HCT116 (cell line): ENCODE measurements around the gene TRIM45. TPM values are rescaled to one million over a fixed set of nuclear protein-coding genes. Genes with fewer than 3 reads are reported as not detected.

ENCODE experiments used
- ATAC-seq: fragments of 200-7000 bp; cut with Tn5 transposase; 2 replicates; pipeline ENCODE4 v1.9.1; 2020; ENCODE audit warnings: mild to moderate bottlenecking, moderate library complexity
- BruUV-seq: library from RNA; stranded (reverse); fragments of 400-500 nt; replicated peaks from 2 replicates; lab custom pipeline; 2021; lab: Mats Ljungman, UMichigan
- CTCF ChIA-PET: fragments of 300-600 bp; sonication (Branson Sonifier 250); formaldehyde crosslinking; loops from one replicate; lab custom pipeline; 2021; ENCODE audit warnings: antibody characterized with exemption; lab: Charles Lee
- POLR2A ChIA-PET: fragments of 300-600, 350-600 bp; sonication (Branson Sonifier 250); formaldehyde crosslinking; loops from one replicate; lab custom pipeline; 2021; ENCODE audit warnings: antibody characterized with exemption; lab: Charles Lee
- RAD21 ChIA-PET, 2 experiments: fragments of 300-600 bp; sonication (Branson Sonifier 250); formaldehyde crosslinking; loops; one replicate each; lab custom pipeline; 2023; ENCODE audit warnings: low total read pairs in 2 of 2; ENCODE audit not compliant: uncharacterized antibody in 2 of 2, unreplicated experiment in 2 of 2, low non-redundant PET in 1 of 2; lab: Charles Lee
- DNase-seq: peaks from one replicate; pipeline ENCODE4 v3.0.0-alpha.2; 2010; ENCODE audit warnings: low read depth, low spot score
- H2AFZ ChIP-seq: fragments of 200-600 bp; shearing (Covaris generic), sonication (generic); 2 replicates; pipeline ENCODE4 v1.6.1; 2017; ENCODE audit warnings: low read depth, mixed run types, mixed read lengths, antibody characterized with exemption, low read length; ENCODE audit not compliant: poor library complexity, severe bottlenecking
- H3K27ac ChIP-seq: 2 replicates; pipeline ENCODE4 v1.5.1; 2012; ENCODE audit warnings: low read depth, low read length
- H3K27me3 ChIP-seq: fragments of 200-600 bp; sonication (generic); 2 replicates; pipeline ENCODE4 v1.6.1; 2016; ENCODE audit warnings: mixed run types, low read length, mixed read lengths; ENCODE audit not compliant: insufficient read depth
- H3K36me3 ChIP-seq, 2 experiments: fragments of 200-500 bp in 1 of 2; fragments of 200-600 bp in 1 of 2; sonication (Bioruptor generic) in 1 of 2; sonication (generic) in 1 of 2; 2 replicates each; pipeline versions ENCODE4 v1.5.1 to v1.6.1; 2014 to 2016; ENCODE audit warnings: low read length in 2 of 2, inconsistent platforms in 1 of 2, mixed read lengths in 1 of 2, mixed run types in 1 of 2; ENCODE audit not compliant: insufficient read depth in 2 of 2, control insufficient read depth in 1 of 2
- H3K4me1 ChIP-seq, 2 experiments: fragments of 200-600 bp in 1 of 2; sonication (generic) in 1 of 2; 2 replicates each; pipeline versions ENCODE4 v1.5.1 to v1.6.1; 2012 to 2017; ENCODE audit warnings: low read length in 2 of 2, inconsistent platforms in 1 of 2, mild to moderate bottlenecking in 1 of 2, mixed read lengths in 1 of 2, mixed run types in 1 of 2, moderate library complexity in 1 of 2; ENCODE audit not compliant: insufficient read depth in 2 of 2, control insufficient read depth in 1 of 2
- H3K4me2 ChIP-seq: fragments of 200-600 bp; sonication (generic); 2 replicates; pipeline ENCODE4 v1.6.1; 2017; ENCODE audit warnings: mixed run types, low read length, mixed read lengths
- H3K4me3 ChIP-seq, 2 experiments: fragments of 200-600 bp in 1 of 2; sonication (generic) in 1 of 2; replicated peaks in 1 of 2; 2 replicates each; pipeline ENCODE4 v1.5.1; 2011 to 2016; ENCODE audit warnings: low read length in 2 of 2, control low read depth in 1 of 2, low read depth in 1 of 2, mild to moderate bottlenecking in 1 of 2, mixed read lengths in 1 of 2, mixed run types in 1 of 2
- H3K79me2 ChIP-seq: fragments of 200-600 bp; sonication (generic); 2 replicates; pipeline ENCODE4 v1.6.1; 2017; ENCODE audit warnings: mild to moderate bottlenecking, mixed run types, low read length, moderate library complexity, mixed read lengths; ENCODE audit not compliant: insufficient read depth
- H3K9ac ChIP-seq: fragments of 200-600 bp; sonication (generic); 2 replicates; pipeline ENCODE4 v1.6.1; 2016; ENCODE audit warnings: low read length, mixed read lengths
- H3K9me2 ChIP-seq: fragments of 200-600 bp; sonication (generic), shearing (Covaris generic); 2 replicates; pipeline ENCODE4 v1.6.1; 2017; ENCODE audit warnings: mixed run types, mild to moderate bottlenecking, moderate library complexity; ENCODE audit not compliant: insufficient read depth
- H3K9me3 ChIP-seq, 2 experiments: fragments of 200-500 bp in 1 of 2; fragments of 200-600 bp in 1 of 2; sonication (Bioruptor generic) in 1 of 2; sonication (generic) in 1 of 2; 2 replicates each; pipeline ENCODE4 v1.6.1; 2014 to 2017; ENCODE audit warnings: low read length in 2 of 2, mixed read lengths in 2 of 2, inconsistent platforms in 1 of 2, low read depth in 1 of 2, mild to moderate bottlenecking in 1 of 2, mixed run types in 1 of 2, moderate library complexity in 1 of 2; ENCODE audit not compliant: control insufficient read depth in 1 of 2, insufficient read depth in 1 of 2
- H4K20me1 ChIP-seq: fragments of 200-600 bp; sonication (generic), shearing (Covaris generic); 2 replicates; pipeline ENCODE4 v1.6.1; 2017; ENCODE audit warnings: mixed run types, mild to moderate bottlenecking, moderate library complexity; ENCODE audit not compliant: insufficient read depth
- CBX3 ChIP-seq: IDR thresholded peaks from 2 replicates; pipeline ENCODE4 v1.6.1; 2012; ENCODE audit warnings: low read depth
- CEBPB ChIP-seq: IDR thresholded peaks from 2 replicates; pipeline ENCODE4 v1.6.1; 2012; ENCODE audit warnings: low read depth
- ELF1 ChIP-seq: IDR thresholded peaks from 2 replicates; pipeline ENCODE4 v1.6.1; 2012; ENCODE audit warnings: low read depth, borderline replicate concordance
- EZH2 ChIP-seq: fragments of 200-600 bp; sonication (generic); IDR thresholded peaks from 2 replicates; pipeline ENCODE4 v1.6.1; 2017; ENCODE audit warnings: antibody characterized with exemption, mixed run types
- EZH2phosphoT487 ChIP-seq: fragments of 200-600 bp; IDR thresholded peaks from 2 replicates; pipeline ENCODE4 v1.6.1; 2018; ENCODE audit warnings: antibody characterized with exemption, borderline replicate concordance
- FOSL1 ChIP-seq: IDR thresholded peaks from 2 replicates; pipeline ENCODE4 v1.6.1; 2012; ENCODE audit warnings: low read depth
- JUND ChIP-seq: IDR thresholded peaks from 2 replicates; pipeline ENCODE4 v1.6.1; 2012
- POLR2A ChIP-seq: IDR thresholded peaks from 2 replicates; pipeline ENCODE4 v1.7.0; 2011; ENCODE audit warnings: borderline replicate concordance; ENCODE audit not compliant: insufficient read depth, insufficient read length; ENCODE audit errors: extremely low read depth
- POLR2AphosphoS5 ChIP-seq: IDR thresholded peaks from 2 replicates; pipeline ENCODE4 v1.6.1; 2011; ENCODE audit warnings: mild to moderate bottlenecking, low read depth, low read length, moderate library complexity
- SIN3A ChIP-seq: IDR thresholded peaks from 2 replicates; pipeline ENCODE4 v1.6.1; 2012; ENCODE audit warnings: low read depth
- SP1 ChIP-seq: IDR thresholded peaks from 2 replicates; pipeline ENCODE4 v1.6.1; 2012; ENCODE audit warnings: low read depth
- SRF ChIP-seq: IDR thresholded peaks from 2 replicates; pipeline ENCODE4 v1.6.1; 2012; ENCODE audit warnings: low read depth
- TCF7L2 ChIP-seq: IDR thresholded peaks from 2 replicates; pipeline ENCODE4 v1.7.0; 2011; ENCODE audit warnings: borderline replicate concordance, inconsistent platforms; ENCODE audit not compliant: insufficient read depth, insufficient read length; ENCODE audit errors: extremely low read depth
- YY1 ChIP-seq: IDR thresholded peaks from 2 replicates; pipeline ENCODE4 v1.6.1; 2011; ENCODE audit warnings: low read length, low read depth, moderate library complexity, mild to moderate bottlenecking; ENCODE audit not compliant: insufficient replicate concordance; ENCODE audit errors: extremely low read depth
- ZFX ChIP-seq: fragments of 450-650 bp; IDR thresholded peaks from 2 replicates; pipeline ENCODE4 v1.6.1; 2017
- ZNF274 ChIP-seq: fragments of 200-500 bp; sonication (Bioruptor generic); IDR thresholded peaks from 2 replicates; pipeline ENCODE4 v1.6.1; 2014; ENCODE audit warnings: mild to moderate bottlenecking, low read depth, low read length, inconsistent platforms
- intact Hi-C: fragments of 100-400 bp; cut with micrococcal nuclease; formaldehyde crosslinking; loops from 2 replicates; pipeline ENCODE4 v1.10.0; 2022
- total RNA-seq: library from RNA; stranded (reverse); gene quantifications from one replicate; pipeline ENCODE4 v1.2.1, GENCODE V29; 2021; ENCODE audit not compliant: unreplicated experiment
- TF ChIP-seq, protein P1 (sequence below): IDR thresholded peaks from 2 replicates; pipeline ENCODE4 v1.6.1; 2011; ENCODE audit warnings: mild to moderate bottlenecking, low read length, moderate library complexity; ENCODE audit not compliant: insufficient replicate concordance; ENCODE audit errors: extremely low read depth
- TF ChIP-seq, protein P2 (sequence below): IDR thresholded peaks from 2 replicates; pipeline ENCODE4 v1.6.1; 2012; ENCODE audit warnings: low read depth
- TF ChIP-seq, protein P3 (sequence below): IDR thresholded peaks from 2 replicates; pipeline ENCODE4 v1.6.1; 2012

TRIM45 gene
- total RNA-seq, 1 experiment from 2014 or later, result 3.5 TPM

DNA sequence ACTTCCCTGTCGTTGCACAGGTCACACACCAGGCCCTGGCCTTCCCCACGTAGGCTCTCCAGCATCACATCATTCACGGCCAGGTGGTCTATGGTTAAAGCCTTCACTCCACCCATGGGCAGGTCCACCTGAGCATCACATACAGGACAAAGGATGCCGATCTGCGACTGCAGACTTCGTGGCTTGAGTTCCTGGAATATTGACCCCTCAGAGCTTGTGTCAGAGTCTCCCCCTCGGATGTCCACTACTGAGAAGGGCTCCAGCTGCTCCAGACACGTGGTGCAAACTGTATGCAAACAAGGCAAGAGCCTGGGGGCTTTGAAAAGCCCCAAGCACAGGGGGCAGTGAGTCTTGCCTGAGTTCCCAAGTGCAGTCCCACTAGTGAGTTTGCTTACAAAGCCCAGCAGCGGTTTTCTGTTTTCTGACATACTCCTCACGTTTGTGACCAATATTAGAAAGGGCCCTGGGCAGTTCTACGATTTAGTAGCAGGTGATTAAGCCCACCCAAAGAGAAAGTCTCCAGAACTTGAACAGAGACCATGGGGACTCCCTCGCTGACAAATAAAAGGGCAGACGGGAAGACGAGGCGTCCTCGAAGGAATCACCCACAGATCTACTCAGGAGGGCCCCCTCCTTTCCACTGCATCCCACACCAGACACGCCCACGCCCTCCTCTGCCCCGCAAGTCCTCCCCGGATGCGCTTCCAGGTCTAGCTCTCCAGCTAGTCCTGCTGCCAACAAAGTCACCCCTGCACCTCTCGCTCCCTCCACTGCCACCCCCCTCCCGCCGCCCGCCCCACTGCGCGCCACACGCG lies 568 bp downstream of the TRIM45 start:
- H2AFZ ChIP-seq, result no peak overlapping the region
- no peaks in the 10 kb centered on the region for H3K9me2 ChIP-seq
- TSS peak; percentile 62 for BruUV-seq
- POLR2A ChIA-PET, result no interaction called here
- H3K36me3 ChIP-seq, result no peaks in the 10 kb centered on the region
- no peaks in the 10 kb centered on the region for H4K20me1 ChIP-seq
- TF ChIP-seq EZH2, result no peak
- TF ChIP-seq, protein P1, sequence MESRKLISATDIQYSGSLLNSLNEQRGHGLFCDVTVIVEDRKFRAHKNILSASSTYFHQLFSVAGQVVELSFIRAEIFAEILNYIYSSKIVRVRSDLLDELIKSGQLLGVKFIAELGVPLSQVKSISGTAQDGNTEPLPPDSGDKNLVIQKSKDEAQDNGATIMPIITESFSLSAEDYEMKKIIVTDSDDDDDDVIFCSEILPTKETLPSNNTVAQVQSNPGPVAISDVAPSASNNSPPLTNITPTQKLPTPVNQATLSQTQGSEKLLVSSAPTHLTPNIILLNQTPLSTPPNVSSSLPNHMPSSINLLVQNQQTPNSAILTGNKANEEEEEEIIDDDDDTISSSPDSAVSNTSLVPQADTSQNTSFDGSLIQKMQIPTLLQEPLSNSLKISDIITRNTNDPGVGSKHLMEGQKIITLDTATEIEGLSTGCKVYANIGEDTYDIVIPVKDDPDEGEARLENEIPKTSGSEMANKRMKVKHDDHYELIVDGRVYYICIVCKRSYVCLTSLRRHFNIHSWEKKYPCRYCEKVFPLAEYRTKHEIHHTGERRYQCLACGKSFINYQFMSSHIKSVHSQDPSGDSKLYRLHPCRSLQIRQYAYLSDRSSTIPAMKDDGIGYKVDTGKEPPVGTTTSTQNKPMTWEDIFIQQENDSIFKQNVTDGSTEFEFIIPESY, result no peak
- no peak for TF ChIP-seq POLR2AphosphoS5
- TF ChIP-seq TCF7L2, result no peak
- no peak for TF ChIP-seq ZNF274
- no peak for TF ChIP-seq YY1
- no peak for TF ChIP-seq ELF1
- no peak for TF ChIP-seq SP1
- no peak for TF ChIP-seq SIN3A
- TF ChIP-seq, protein P2, sequence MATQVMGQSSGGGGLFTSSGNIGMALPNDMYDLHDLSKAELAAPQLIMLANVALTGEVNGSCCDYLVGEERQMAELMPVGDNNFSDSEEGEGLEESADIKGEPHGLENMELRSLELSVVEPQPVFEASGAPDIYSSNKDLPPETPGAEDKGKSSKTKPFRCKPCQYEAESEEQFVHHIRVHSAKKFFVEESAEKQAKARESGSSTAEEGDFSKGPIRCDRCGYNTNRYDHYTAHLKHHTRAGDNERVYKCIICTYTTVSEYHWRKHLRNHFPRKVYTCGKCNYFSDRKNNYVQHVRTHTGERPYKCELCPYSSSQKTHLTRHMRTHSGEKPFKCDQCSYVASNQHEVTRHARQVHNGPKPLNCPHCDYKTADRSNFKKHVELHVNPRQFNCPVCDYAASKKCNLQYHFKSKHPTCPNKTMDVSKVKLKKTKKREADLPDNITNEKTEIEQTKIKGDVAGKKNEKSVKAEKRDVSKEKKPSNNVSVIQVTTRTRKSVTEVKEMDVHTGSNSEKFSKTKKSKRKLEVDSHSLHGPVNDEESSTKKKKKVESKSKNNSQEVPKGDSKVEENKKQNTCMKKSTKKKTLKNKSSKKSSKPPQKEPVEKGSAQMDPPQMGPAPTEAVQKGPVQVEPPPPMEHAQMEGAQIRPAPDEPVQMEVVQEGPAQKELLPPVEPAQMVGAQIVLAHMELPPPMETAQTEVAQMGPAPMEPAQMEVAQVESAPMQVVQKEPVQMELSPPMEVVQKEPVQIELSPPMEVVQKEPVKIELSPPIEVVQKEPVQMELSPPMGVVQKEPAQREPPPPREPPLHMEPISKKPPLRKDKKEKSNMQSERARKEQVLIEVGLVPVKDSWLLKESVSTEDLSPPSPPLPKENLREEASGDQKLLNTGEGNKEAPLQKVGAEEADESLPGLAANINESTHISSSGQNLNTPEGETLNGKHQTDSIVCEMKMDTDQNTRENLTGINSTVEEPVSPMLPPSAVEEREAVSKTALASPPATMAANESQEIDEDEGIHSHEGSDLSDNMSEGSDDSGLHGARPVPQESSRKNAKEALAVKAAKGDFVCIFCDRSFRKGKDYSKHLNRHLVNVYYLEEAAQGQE, result no peak
- TF ChIP-seq POLR2A, result no peak
- no peak for TF ChIP-seq ZFX
- TF ChIP-seq SRF, result no peak
- TF ChIP-seq FOSL1, result no peak
- no peak for TF ChIP-seq CEBPB
- TF ChIP-seq, protein P3, sequence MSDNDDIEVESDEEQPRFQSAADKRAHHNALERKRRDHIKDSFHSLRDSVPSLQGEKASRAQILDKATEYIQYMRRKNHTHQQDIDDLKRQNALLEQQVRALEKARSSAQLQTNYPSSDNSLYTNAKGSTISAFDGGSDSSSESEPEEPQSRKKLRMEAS, result no peak
- no peak for TF ChIP-seq EZH2phosphoT487
- no peak for TF ChIP-seq JUND
- TF ChIP-seq CBX3, result no peak
- H3K9ac ChIP-seq, result peak overlapping the region; percentile 70
- CTCF ChIA-PET, result interaction anchor here (1.3 to 2.6 kb wide), 3 partner anchors 8 to 163 kb away, joined by 4 to 15 read pairs (median 8); no protein-coding TSS in a partner anchor
- H3K27me3 ChIP-seq, result peaks cover 6% of the 10 kb centered on the region; the same call in 1 of the 2 replicates
- no peak overlapping the region for H3K27ac ChIP-seq
- H3K4me1 ChIP-seq, result peaks cover 0 to 14% of the 10 kb centered on the region in 2 experiments; a peak in 1 of 4 replicates
- ATAC-seq, result peak; percentile 31
- H3K79me2 ChIP-seq, result no peaks in the 10 kb centered on the region
- no peaks in the 10 kb centered on the region for H3K9me3 ChIP-seq
- intact Hi-C loops, result loop anchor here (10.0 kb wide), 1 partner anchor 634 kb away; no protein-coding TSS in a partner anchor
- RAD21 ChIA-PET, result no interaction called here
- no peak for DNase-seq
- peak overlapping the region; percentile 46 to 67 for H3K4me3 ChIP-seq
- H3K4me2 ChIP-seq, result peak overlapping the region; percentile 94
